HepG2 (cell line): ENCODE results near the gene NKD1. TPM values are rescaled to one million over a fixed set of nuclear protein-coding genes. Genes with fewer than 3 reads are reported as not detected.

Experiments
- ATAC-seq: fragments of 200-7000 bp; cut with Tn5 transposase; 3 replicates; pipeline ENCODE4 v1.9.1; 2020; ENCODE audit warnings: mild to moderate bottlenecking, moderate library complexity
- BruUV-seq: library from RNA; stranded (reverse); fragments of 400-500 nt; replicated peaks from 2 replicates; lab custom pipeline; 2021; lab: Mats Ljungman, UMichigan
- CTCF ChIA-PET: fragments of 300-600 bp; formaldehyde crosslinking; extraction: SDS; loops from one replicate; lab custom pipeline; 2021; ENCODE audit warnings: low total read pairs, inconsistent platforms, low intra/inter-chr PET ratio; lab: Yijun Ruan, JAX
- POLR2A ChIA-PET: fragments of 350-600 bp; sonication (Branson Sonifier 250); formaldehyde crosslinking; loops from one replicate; lab custom pipeline; 2020; ENCODE audit warnings: antibody characterized with exemption, inconsistent platforms; lab: Yijun Ruan, JAX
- DNase-seq: peaks from one replicate; pipeline ENCODE4 v3.0.0-alpha.2; 2015; ENCODE audit warnings: low spot score
- FAIRE-seq: peaks from 3 replicates; lab custom pipeline; 2011; peaks lifted over from hg19 to GRCh38; lab: Jason Lieb, UNC
- H2AFZ ChIP-seq: one replicate; pipeline ENCODE4 v1.6.1; 2011; ENCODE audit warnings: low read length, inconsistent platforms
- H3K27ac ChIP-seq: fragments of 300-600 bp; 3 replicates; pipeline ENCODE4 v1.8.0; 2011; ENCODE audit warnings: mixed run types, mild to moderate bottlenecking, mixed read lengths, low read length, inconsistent platforms; ENCODE audit not compliant: insufficient read depth; ENCODE audit errors: extremely low read length
- H3K27me3 ChIP-seq, 2 experiments: fragments of 200-600 bp in 1 of 2; 2 replicates in 1 of 2; 3 replicates in 1 of 2; pipeline versions ENCODE4 v1.6.0 to v1.8.0; 2011; ENCODE audit warnings: low read length in 2 of 2, mild to moderate bottlenecking in 2 of 2, moderate library complexity in 2 of 2, inconsistent platforms in 1 of 2; ENCODE audit not compliant: insufficient read depth in 2 of 2, control insufficient read depth in 1 of 2
- H3K36me3 ChIP-seq, 2 experiments: fragments of 200-600 bp in 1 of 2; replicated peaks in 1 of 2; 2 replicates in 1 of 2; 3 replicates in 1 of 2; pipeline versions ENCODE4 v1.5.1 to v1.8.0; 2011; ENCODE audit warnings: low read length in 2 of 2, inconsistent platforms in 1 of 2; ENCODE audit not compliant: insufficient read depth in 2 of 2, control insufficient read depth in 1 of 2
- H3K4me1 ChIP-seq: 2 replicates; pipeline ENCODE4 v1.5.1; 2012; ENCODE audit warnings: low read length, inconsistent platforms; ENCODE audit not compliant: insufficient read depth
- H3K4me2 ChIP-seq: 2 replicates; pipeline ENCODE4 v1.6.0; 2011; ENCODE audit warnings: low read depth, low read length, inconsistent platforms
- H3K4me3 ChIP-seq, 3 experiments: fragments of 200-600 bp in 1 of 3; sonication (generic), shearing (Covaris generic) in 1 of 3; replicated peaks in 1 of 3; 2 replicates each; pipeline ENCODE4 v1.5.1; 2011 to 2016; ENCODE audit warnings: low read length in 3 of 3, inconsistent platforms in 2 of 3, low read depth in 2 of 3, mild to moderate bottlenecking in 2 of 3, control low read depth in 1 of 3, mixed read lengths in 1 of 3; ENCODE audit not compliant: insufficient read depth in 1 of 3
- H3K79me2 ChIP-seq: one replicate; pipeline ENCODE4 v1.6.1; 2011; ENCODE audit warnings: low read length, inconsistent platforms; ENCODE audit not compliant: insufficient read depth
- H3K9ac ChIP-seq: 2 replicates; pipeline ENCODE4 v1.6.0; 2011; ENCODE audit warnings: mild to moderate bottlenecking, low read depth, low read length, inconsistent platforms; ENCODE audit not compliant: insufficient read depth
- H3K9me3 ChIP-seq: 2 replicates; pipeline ENCODE4 v1.5.1; 2012; ENCODE audit warnings: mild to moderate bottlenecking, low read length
- H4K20me1 ChIP-seq: 2 replicates; pipeline ENCODE4 v1.6.0; 2011; ENCODE audit warnings: inconsistent platforms, mild to moderate bottlenecking, low read length, moderate library complexity; ENCODE audit not compliant: insufficient read depth
- CBX5 ChIP-seq: sonication (generic); formaldehyde crosslinking; IDR thresholded peaks from 2 replicates; pipeline ENCODE4 v1.4.0; 2020; ENCODE audit warnings: missing genetic modification reagents, borderline replicate concordance
- ETV5 ChIP-seq: IDR thresholded peaks from 2 replicates; pipeline ENCODE4 v1.6.1; 2018; ENCODE audit warnings: missing biosample characterization, missing genetic modification reagents, inconsistent platforms, borderline replicate concordance
- GABPA ChIP-seq, 2 experiments: IDR thresholded peaks; 2 replicates each; pipeline ENCODE4 v1.6.1; 2011 to 2016; ENCODE audit warnings: low read depth in 2 of 2, low read length in 1 of 2, missing biosample characterization in 1 of 2, missing genetic modification characterization in 1 of 2
- MYNN ChIP-seq: sonication (generic); formaldehyde crosslinking; IDR thresholded peaks from 2 replicates; pipeline ENCODE4 v1.4.0; 2020; ENCODE audit warnings: mild to moderate bottlenecking, low read depth, missing genetic modification reagents
- NR0B2 ChIP-seq: sonication (generic); formaldehyde crosslinking; IDR thresholded peaks from 2 replicates; pipeline ENCODE4 v1.4.0; 2020; ENCODE audit warnings: mild to moderate bottlenecking, missing genetic modification reagents
- PATZ1 ChIP-seq: sonication (generic); formaldehyde crosslinking; IDR thresholded peaks from 2 replicates; pipeline ENCODE4 v1.4.0; 2020; ENCODE audit warnings: missing genetic modification reagents
- RAD51 ChIP-seq: fragments of 450-650 bp; IDR thresholded peaks from 2 replicates; pipeline ENCODE4 v1.6.1; 2016; ENCODE audit warnings: borderline replicate concordance
- RFX3 ChIP-seq: IDR thresholded peaks from 2 replicates; pipeline ENCODE4 v1.6.1; 2016; ENCODE audit warnings: missing biosample characterization, missing genetic modification reagents
- SRF ChIP-seq: IDR thresholded peaks from 2 replicates; pipeline ENCODE4 v1.6.1; 2011; ENCODE audit warnings: mild to moderate bottlenecking, low read depth, low read length, moderate library complexity
- ZNF251 ChIP-seq: sonication (generic); formaldehyde crosslinking; IDR thresholded peaks from 2 replicates; pipeline ENCODE4 v1.9.0; 2021; ENCODE audit warnings: mild to moderate bottlenecking, missing genetic modification reagents
- ZNF496 ChIP-seq: sonication (generic); formaldehyde crosslinking; IDR thresholded peaks from 2 replicates; pipeline ENCODE4 v1.8.1; 2023; ENCODE audit warnings: mild to moderate bottlenecking, moderate library complexity, missing genetic modification reagents; ENCODE audit not compliant: insufficient replicate concordance
- ZNF609 ChIP-seq: sonication (generic); formaldehyde crosslinking; IDR thresholded peaks from 2 replicates; pipeline ENCODE4 v1.4.0; 2020; ENCODE audit warnings: mild to moderate bottlenecking, missing genetic modification reagents, borderline replicate concordance
- ZNF644 ChIP-seq: IDR thresholded peaks from 2 replicates; pipeline ENCODE4 v1.6.1; 2016; ENCODE audit warnings: low read depth
- ZNF891 ChIP-seq: sonication (generic); formaldehyde crosslinking; IDR thresholded peaks from 2 replicates; pipeline ENCODE4 v1.5.0; 2020; ENCODE audit warnings: mild to moderate bottlenecking, missing genetic modification reagents
- WGBS: methylation state at CpG from one replicate; pipeline ENCODE4 v1.1.6; 2017; ENCODE audit warnings: low lambda C conversion rate; 5-methylcytosine and 5-hydroxymethylcytosine counted together
- in situ Hi-C: cut with HindIII; loops from 2 replicates; pipeline ENCODE4 v1.10.0; 2017; ENCODE audit warnings: low pct_unique_long_range_greater_than_20kb; ENCODE audit not compliant: extremely low pct_ligation_motif_present
- intact Hi-C: fragments of 100-400 bp; cut with micrococcal nuclease; formaldehyde crosslinking; loops from one replicate; pipeline ENCODE4 v1.10.0; 2022; ENCODE audit not compliant: unreplicated experiment
- polyA plus RNA-seq, 8 experiments: library from polyadenylated mRNA; depleted of rRNA in 3 of 8; stranded (reverse) in 7 of 8; unstranded in 1 of 8; fragments of >200 nt; fragmentation: Illumina TruSeq in 4 of 8; extraction: Trizol in 4 of 8; gene quantifications; 2 replicates each; pipeline versions ENCODE4 v1.2.1 to v1.2.3, GENCODE V29; 2011 to 2016; ENCODE audit warnings: low read depth in 4 of 8, missing spikeins in 1 of 8, mixed read lengths in 1 of 8; ENCODE audit not compliant: insufficient read depth in 1 of 8
- total RNA-seq, 5 experiments: library from RNA; depleted of rRNA; stranded (reverse); fragments of >200 nt; fragmentation: Illumina TruSeq; extraction: Trizol; gene quantifications; 2 replicates each; pipeline ENCODE4 v1.2.3, GENCODE V29; 2016; ENCODE audit warnings: low read depth in 1 of 5

NKD1 gene
- total and polyA plus RNA-seq, 2 of the 13 experiments (the other 11 are each of a cell fraction or from before 2014, with no cell fraction given): 70.4 to 121 TPM

- TF ChIP-seq ZNF251 (CRISPR knock-in tag) (no peak), ETV5 (CRISPR knock-in tag) (no peak), ZNF644 (CRISPR knock-in tag) (no peak), GABPA (IDR thresholded peaks at IDR 0.05; ENCODE audit: low read depth, low read length) (no peak), GABPA (CRISPR knock-in tag; IDR thresholded peaks at IDR 0.05; ENCODE audit: low read depth) (no peak), ZNF496 (CRISPR knock-in tag) (no peak), RAD51 (no peak), MYNN (CRISPR knock-in tag) (no peak)
- TF ChIP-seq, all 625 proteins: peak for 120
Observed at GRCh38 chr16:50548125-50548908, at the start of gene NKD1 (continued).

GRCh38 chr16:50498431-50499155 lies 49.6 kb upstream of the NKD1 start:
- no peak for ATAC-seq
- TF ChIP-seq RFX3 (CRISPR knock-in tag): no peak
- peak; percentile 63; the same call in 1 of the 2 replicates for TF ChIP-seq SRF
- TF ChIP-seq ZNF891 (CRISPR knock-in tag): no peak
- TF ChIP-seq ZNF609: no peak
- TF ChIP-seq NR0B2 (CRISPR knock-in tag): no peak
- TF ChIP-seq PATZ1 (CRISPR knock-in tag): no peak
- no peak for TF ChIP-seq CBX5

More at GRCh38 chr16:50498431-50499155, 49.6 kb upstream of the NKD1 start:
- H3K9ac ChIP-seq: no peak overlapping the region
- no peaks in the 10 kb centered on the region for H3K36me3 ChIP-seq
- H3K79me2 ChIP-seq: no peaks in the 10 kb centered on the region
- FAIRE-seq (no peak), DNase-seq (no peak)
- H3K4me2 ChIP-seq: no peak overlapping the region
- peaks cover 78% of the 10 kb centered on the region for H3K4me1 ChIP-seq
- intact Hi-C loops: no loop called here
- H3K27ac ChIP-seq: no peak overlapping the region
- H3K9me3 ChIP-seq: 0 out of 2 replicates have a peak, but pooled peaks cover 6% of the 10 kb centered on the region
- CTCF ChIA-PET: no interaction called here
- no peak overlapping the region for H2AFZ ChIP-seq
- no peaks in the 10 kb centered on the region for H3K27me3 ChIP-seq
- POLR2A ChIA-PET: interaction anchor here (1.2 kb wide), 1 partner anchor 10 kb away, joined by 4 read pairs; no protein-coding TSS in a partner anchor
- BruUV-seq: no TSS peak
- H4K20me1 ChIP-seq: no peaks in the 10 kb centered on the region
- in situ Hi-C loops: no loop called here
- WGBS: 88% methylated on average over 12 of the region's 12 CpGs
- no peak overlapping the region for H3K4me3 ChIP-seq
